BE2C (cell line): ENCODE measurements around the gene CSGALNACT2.

Experiments
- DNase-seq: peaks from one replicate; pipeline ENCODE4 v3.0.0-alpha.2; 2020
- H3K27me3 ChIP-seq: fragments of 250-450 bp; sonication (Bioruptor Pico); 2 replicates; pipeline ENCODE4 v1.5.1; 2020; ENCODE audit warnings: mild to moderate bottlenecking
- H3K36me3 ChIP-seq: fragments of 250-450 bp; sonication (Bioruptor Pico); 2 replicates; pipeline ENCODE4 v1.5.1; 2020; ENCODE audit warnings: mild to moderate bottlenecking
- H3K4me1 ChIP-seq: fragments of 250-450 bp; sonication (Bioruptor Pico); 2 replicates; pipeline ENCODE4 v1.5.1; 2020
- H3K4me3 ChIP-seq: 2 replicates; pipeline ENCODE4 v1.5.1; 2011; ENCODE audit warnings: low read depth, low read length
- H3K9me3 ChIP-seq: fragments of 250-450 bp; sonication (Bioruptor Pico); 2 replicates; pipeline ENCODE4 v1.5.1; 2020
- TF ChIP-seq, protein P1 (sequence below): IDR thresholded peaks from 2 replicates; pipeline ENCODE4 v1.5.1; 2012; ENCODE audit warnings: mild to moderate bottlenecking, low read depth, low read length

The CSGALNACT2 gene

DNA sequence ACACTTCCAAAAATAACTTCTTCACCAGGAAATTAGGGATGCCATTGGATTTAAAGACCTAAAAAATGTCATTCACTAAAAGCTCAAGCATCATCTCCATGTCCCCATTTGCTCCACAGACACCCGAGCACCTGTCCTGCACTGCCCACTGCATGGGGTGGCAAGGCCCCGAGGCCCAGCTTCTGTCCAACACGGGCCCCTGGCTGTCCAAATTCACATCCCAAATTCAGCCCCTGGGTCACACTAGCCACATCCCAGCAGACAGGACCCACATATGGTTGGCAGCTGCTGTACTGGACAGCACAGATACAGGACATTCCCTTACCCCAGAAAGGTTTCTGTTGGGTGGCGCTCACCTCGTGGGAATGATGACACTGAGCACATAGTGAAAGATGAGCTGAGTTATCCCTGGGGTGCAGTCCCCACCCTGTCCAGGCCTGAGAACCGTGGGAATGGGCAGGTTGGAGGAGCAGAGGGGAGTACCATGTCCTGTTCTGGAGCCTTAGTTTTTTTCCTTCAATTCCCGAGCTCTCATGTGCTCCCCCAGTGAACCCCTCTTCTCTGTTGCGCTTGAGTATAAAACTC is 55.3 kb downstream of the CSGALNACT2 start:
- TF ChIP-seq, protein P1, sequence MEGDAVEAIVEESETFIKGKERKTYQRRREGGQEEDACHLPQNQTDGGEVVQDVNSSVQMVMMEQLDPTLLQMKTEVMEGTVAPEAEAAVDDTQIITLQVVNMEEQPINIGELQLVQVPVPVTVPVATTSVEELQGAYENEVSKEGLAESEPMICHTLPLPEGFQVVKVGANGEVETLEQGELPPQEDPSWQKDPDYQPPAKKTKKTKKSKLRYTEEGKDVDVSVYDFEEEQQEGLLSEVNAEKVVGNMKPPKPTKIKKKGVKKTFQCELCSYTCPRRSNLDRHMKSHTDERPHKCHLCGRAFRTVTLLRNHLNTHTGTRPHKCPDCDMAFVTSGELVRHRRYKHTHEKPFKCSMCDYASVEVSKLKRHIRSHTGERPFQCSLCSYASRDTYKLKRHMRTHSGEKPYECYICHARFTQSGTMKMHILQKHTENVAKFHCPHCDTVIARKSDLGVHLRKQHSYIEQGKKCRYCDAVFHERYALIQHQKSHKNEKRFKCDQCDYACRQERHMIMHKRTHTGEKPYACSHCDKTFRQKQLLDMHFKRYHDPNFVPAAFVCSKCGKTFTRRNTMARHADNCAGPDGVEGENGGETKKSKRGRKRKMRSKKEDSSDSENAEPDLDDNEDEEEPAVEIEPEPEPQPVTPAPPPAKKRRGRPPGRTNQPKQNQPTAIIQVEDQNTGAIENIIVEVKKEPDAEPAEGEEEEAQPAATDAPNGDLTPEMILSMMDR: no peak
- no peaks in the 10 kb centered on the region for H3K36me3 ChIP-seq
- H3K9me3 ChIP-seq: no peaks in the 10 kb centered on the region
- H3K4me3 ChIP-seq: no peak overlapping the region
- no peak for DNase-seq
- H3K27me3 ChIP-seq: no peaks in the 10 kb centered on the region
- H3K4me1 ChIP-seq: no peaks in the 10 kb centered on the region

- H3K4me3 ChIP-seq: no peak overlapping the region
- TF ChIP-seq, protein P1: no peak
- no peaks in the 10 kb centered on the region for H3K36me3 ChIP-seq
- H3K4me1 ChIP-seq: no peaks in the 10 kb centered on the region
- H3K9me3 ChIP-seq: no peaks in the 10 kb centered on the region
- no peak for DNase-seq
- no peaks in the 10 kb centered on the region for H3K27me3 ChIP-seq
Observed at GRCh38 chr10:43194266-43194665, 56.0 kb downstream of the CSGALNACT2 start.

DNA sequence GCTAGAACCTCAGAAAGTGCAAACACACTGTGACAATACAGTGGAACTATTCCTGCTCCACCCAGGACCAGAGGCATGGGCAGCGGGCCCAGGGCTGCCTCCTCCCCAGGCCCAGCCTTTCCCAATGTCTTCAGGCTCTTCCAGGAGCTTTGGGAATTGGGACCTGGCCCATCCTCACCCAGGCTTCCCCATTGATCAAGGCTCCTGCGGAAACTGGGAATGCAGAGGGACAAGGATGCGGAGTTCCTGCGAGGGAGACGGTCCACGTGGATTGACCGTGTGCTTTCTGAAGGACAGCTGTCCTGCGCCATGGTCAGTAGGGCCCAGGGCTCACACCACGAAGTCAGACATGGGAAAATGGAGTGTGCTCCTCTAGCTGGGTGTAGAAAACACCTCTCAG is 56.6 kb downstream of the CSGALNACT2 start:
- Histone ChIP-seq H3K4me3 (no peak overlapping the region), H3K9me3 (no peaks in the 10 kb centered on the region), H3K27me3 (no peaks in the 10 kb centered on the region), H3K4me1 (no peaks in the 10 kb centered on the region), H3K36me3 (no peaks in the 10 kb centered on the region)
- TF ChIP-seq, protein P1: no peak
- DNase-seq: no peak

DNA sequence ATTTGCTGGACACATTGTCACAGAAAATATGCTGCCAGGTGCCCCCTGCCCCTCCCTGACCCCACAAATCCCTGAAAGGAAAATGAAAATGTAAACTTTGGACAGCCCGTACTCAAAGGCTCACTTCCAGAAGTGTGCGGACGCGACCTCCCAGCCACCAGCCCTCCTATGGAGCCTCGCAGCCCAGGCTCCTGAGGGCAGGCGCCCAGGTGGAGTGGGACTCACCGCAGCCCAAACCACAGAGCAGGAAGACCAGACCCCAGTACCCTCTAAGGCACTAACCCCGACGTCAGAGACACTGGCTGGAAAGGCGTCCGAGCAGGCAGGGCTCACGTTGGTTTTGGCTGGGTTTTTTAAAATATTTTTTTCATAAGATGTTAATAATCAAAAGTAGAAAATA is 57.3 kb downstream of the CSGALNACT2 start:
- DNase-seq: no peak
- no peak overlapping the region for H3K4me3 ChIP-seq
- H3K4me1 ChIP-seq: no peaks in the 10 kb centered on the region
- H3K9me3 ChIP-seq: no peaks in the 10 kb centered on the region
- H3K36me3 ChIP-seq: no peaks in the 10 kb centered on the region
- TF ChIP-seq, protein P1: no peak
- H3K27me3 ChIP-seq: no peaks in the 10 kb centered on the region

GRCh38 chr10:43196131-43196980 is 58.1 kb downstream of the CSGALNACT2 start:
- no peak for DNase-seq
- TF ChIP-seq, protein P1: no peak
- H3K27me3 ChIP-seq: no peaks in the 10 kb centered on the region
- H3K4me1 ChIP-seq: no peaks in the 10 kb centered on the region
- no peak overlapping the region for H3K4me3 ChIP-seq
- H3K9me3 ChIP-seq: no peaks in the 10 kb centered on the region
- H3K36me3 ChIP-seq: no peaks in the 10 kb centered on the region
